A673 (cell line): ENCODE data around the gene MAST4.

Source experiments
- EZH2 ChIP-seq: fragments of 200-600 bp; sonication (generic); IDR thresholded peaks from 2 replicates; pipeline ENCODE4 v1.6.1; 2017; ENCODE audit warnings: borderline replicate concordance, low read depth, mild to moderate bottlenecking, mixed read lengths, antibody characterized with exemption, low read length; ENCODE audit not compliant: poor library complexity, severe bottlenecking
- TF ChIP-seq, protein P1 (sequence below): fragments of 300-800, 200-600 bp; sonication (generic); conservative IDR thresholded peaks from 2 replicates; pipeline ENCODE4 v1.5.1; 2017; ENCODE audit warnings: low read depth, mild to moderate bottlenecking, antibody characterized with exemption, low read length, moderate library complexity, mixed read lengths

DNA sequence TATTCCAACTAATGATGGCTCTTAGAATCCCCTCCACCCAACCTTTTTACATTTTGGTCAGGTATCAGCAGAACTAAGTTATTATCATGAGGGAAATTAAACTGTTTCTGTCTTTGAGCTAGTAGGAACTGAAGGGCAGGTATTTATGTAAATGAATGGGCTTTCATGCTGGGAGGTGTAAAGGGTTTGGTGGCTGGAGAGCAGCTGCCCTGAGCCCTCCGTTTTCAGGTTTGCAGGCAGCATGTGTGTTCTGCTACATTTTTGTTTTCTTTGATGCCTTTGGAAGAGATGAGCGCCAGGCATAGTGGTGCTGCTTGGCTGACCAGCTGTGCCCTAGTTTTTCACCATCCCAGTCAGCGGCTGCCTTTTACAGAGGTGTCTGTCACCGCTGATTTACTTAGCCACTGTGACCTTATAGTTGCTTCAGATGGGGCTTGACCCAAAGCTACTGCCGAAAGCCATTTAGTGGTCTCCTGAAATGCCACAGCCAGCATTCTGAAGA is 231.9 kb downstream of the MAST4 start:
- TF ChIP-seq EZH2, result no peak
- TF ChIP-seq, protein P1, sequence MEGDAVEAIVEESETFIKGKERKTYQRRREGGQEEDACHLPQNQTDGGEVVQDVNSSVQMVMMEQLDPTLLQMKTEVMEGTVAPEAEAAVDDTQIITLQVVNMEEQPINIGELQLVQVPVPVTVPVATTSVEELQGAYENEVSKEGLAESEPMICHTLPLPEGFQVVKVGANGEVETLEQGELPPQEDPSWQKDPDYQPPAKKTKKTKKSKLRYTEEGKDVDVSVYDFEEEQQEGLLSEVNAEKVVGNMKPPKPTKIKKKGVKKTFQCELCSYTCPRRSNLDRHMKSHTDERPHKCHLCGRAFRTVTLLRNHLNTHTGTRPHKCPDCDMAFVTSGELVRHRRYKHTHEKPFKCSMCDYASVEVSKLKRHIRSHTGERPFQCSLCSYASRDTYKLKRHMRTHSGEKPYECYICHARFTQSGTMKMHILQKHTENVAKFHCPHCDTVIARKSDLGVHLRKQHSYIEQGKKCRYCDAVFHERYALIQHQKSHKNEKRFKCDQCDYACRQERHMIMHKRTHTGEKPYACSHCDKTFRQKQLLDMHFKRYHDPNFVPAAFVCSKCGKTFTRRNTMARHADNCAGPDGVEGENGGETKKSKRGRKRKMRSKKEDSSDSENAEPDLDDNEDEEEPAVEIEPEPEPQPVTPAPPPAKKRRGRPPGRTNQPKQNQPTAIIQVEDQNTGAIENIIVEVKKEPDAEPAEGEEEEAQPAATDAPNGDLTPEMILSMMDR, result no peak
